Inferior parietal cortex (tissue), 1 donor: ENCODE measurements around the gene PTK6.
A peak's percentile ranks its signal among the peaks of the same experiment; 100 is the strongest.
"Not testable (repeated sequence)": the region's sequence is repeated elsewhere in the genome, so short reads cannot be mapped to it uniquely, and the experiment has no call there.

Source experiments
- DNase-seq: peaks from one replicate; pipeline ENCODE4 v3.0.0-alpha.2; 2016; ENCODE audit errors: extremely low spot score

The PTK6 gene

GRCh38 chr20:63568986-63569949 is 32.1 kb upstream of the PTK6 start:
- DNase-seq = no peak

GRCh38 chr20:63568170-63568981 is 31.2 kb upstream of the PTK6 start:
- no peak for DNase-seq

- peak; percentile 6 for DNase-seq
Measured at GRCh38 chr20:63567386-63568169, 30.4 kb upstream of the PTK6 start.

GRCh38 chr20:63567136-63567385 is 29.9 kb upstream of the PTK6 start:
- no peak for DNase-seq

GRCh38 chr20:63566395-63567135 is 29.4 kb upstream of the PTK6 start:
- no peak for DNase-seq

GRCh38 chr20:63565699-63566335 is 28.6 kb upstream of the PTK6 start:
- DNase-seq = no peak

- DNase-seq = no peak
Measured at GRCh38 chr20:63565021-63565698, 28.0 kb upstream of the PTK6 start.

GRCh38 chr20:63564036-63564810 is 27.0 kb upstream of the PTK6 start:
- DNase-seq = no peak

- DNase-seq = no peak
Measured at GRCh38 chr20:63563225-63563935, 26.2 kb upstream of the PTK6 start.

- DNase-seq = no peak
Measured at GRCh38 chr20:63562461-63563224, 25.5 kb upstream of the PTK6 start.

GRCh38 chr20:63561624-63562396 is 24.6 kb upstream of the PTK6 start:
- no peak for DNase-seq

- DNase-seq = no peak
Measured at GRCh38 chr20:63560856-63561609, 23.9 kb upstream of the PTK6 start.

- no peak for DNase-seq
Measured at GRCh38 chr20:63560333-63560805, 23.2 kb upstream of the PTK6 start.

GRCh38 chr20:63559485-63560332 is 22.5 kb upstream of the PTK6 start:
- not testable (repeated sequence) for DNase-seq

GRCh38 chr20:63558804-63559484 is 21.8 kb upstream of the PTK6 start:
- no peak for DNase-seq
